Omental fat pad (tissue), 4 donors: ENCODE data around the gene MED9. TPM values are rescaled to one million over a fixed set of nuclear protein-coding genes. Genes with fewer than 3 reads are reported as not detected.
"Not testable (repeated sequence)": the region's sequence is repeated elsewhere in the genome, so short reads cannot be mapped to it uniquely, and the experiment has no call there.

Experiments
- ATAC-seq: fragments of 150-250 bp; one replicate; pipeline ENCODE4 v1.9.1; 2016; ENCODE audit warnings: mild to moderate bottlenecking, moderate library complexity; ENCODE audit not compliant: low FRiP score
- DNase-seq: peaks from one replicate; pipeline ENCODE4 v3.0.0-alpha.2; 2019; ENCODE audit warnings: low spot score
- CTCF ChIP-seq, 3 donors: fragments of 450-650 bp; IDR thresholded peaks; one replicate each; pipeline ENCODE4 v1.5.1; 2016 to 2017; ENCODE audit warnings: antibody characterized with exemption in 3 of 3, mild to moderate bottlenecking in 3 of 3, moderate library complexity in 2 of 3
- total RNA-seq, 4 donors: library from RNA; depleted of rRNA; stranded (reverse); fragments of >200 nt; gene quantifications; one replicate each; pipeline ENCODE4 v1.1.0, GENCODE V29; 2016

The MED9 gene
- total RNA-seq, 4 donors from 2014 or later, result 11.5 to 26.2 (median 16.2) TPM

GRCh38 chr17:17445925-17446665, 30.7 kb upstream of the MED9 start:
- ATAC-seq (no peak), DNase-seq (no peak)
- TF ChIP-seq CTCF (IDR thresholded peaks at IDR 0.05), result no peak

GRCh38 chr17:17446666-17447155, 30.1 kb upstream of the MED9 start:
- ATAC-seq (no peak), DNase-seq (no peak)
- TF ChIP-seq CTCF (IDR thresholded peaks at IDR 0.05), result no peak

- no peak for TF ChIP-seq CTCF (IDR thresholded peaks at IDR 0.05)
- ATAC-seq (no peak), DNase-seq (no peak)
Measured at GRCh38 chr17:17447264-17447663, 29.5 kb upstream of the MED9 start.

GRCh38 chr17:17448076-17448475, 28.7 kb upstream of the MED9 start:
- ATAC-seq (no peak), DNase-seq (no peak)
- no peak for TF ChIP-seq CTCF (IDR thresholded peaks at IDR 0.05)

GRCh38 chr17:17448723-17449122, 28.1 kb upstream of the MED9 start:
- no peak for TF ChIP-seq CTCF (IDR thresholded peaks at IDR 0.05)
- DNase-seq (no peak), ATAC-seq (no peak)

- DNase-seq (no peak), ATAC-seq (no peak)
- TF ChIP-seq CTCF (IDR thresholded peaks at IDR 0.05), result no peak
Measured at GRCh38 chr17:17453088-17453487, 23.7 kb upstream of the MED9 start.

GRCh38 chr17:17454276-17454675, 22.5 kb upstream of the MED9 start:
- TF ChIP-seq CTCF (IDR thresholded peaks at IDR 0.05), result no peak
- ATAC-seq, result no peak

GRCh38 chr17:17454700-17455099, 22.1 kb upstream of the MED9 start:
- ATAC-seq, DNase-seq: not testable (repeated sequence)

More at GRCh38 chr17:17454276-17454675, 22.5 kb upstream of the MED9 start:
- no peak for DNase-seq
